Choroid plexus epithelial cell (primary cell): ENCODE results near the gene ETS1.

Source experiments
- DNase-seq: peaks from one replicate; pipeline ENCODE4 v3.0.0-alpha.2; 2010; ENCODE audit warnings: low read depth
- H3K4me3 ChIP-seq: 2 replicates; pipeline ENCODE4 v1.5.1; 2011; ENCODE audit warnings: low read depth, mild to moderate bottlenecking, control low read depth, low read length, moderate library complexity
- TF ChIP-seq, protein P1 (sequence below): conservative IDR thresholded peaks from 2 replicates; pipeline ENCODE4 v1.5.1; 2011; ENCODE audit warnings: low read depth, mild to moderate bottlenecking, control low read depth, inconsistent platforms, low read length, moderate library complexity

ETS1 gene

DNA sequence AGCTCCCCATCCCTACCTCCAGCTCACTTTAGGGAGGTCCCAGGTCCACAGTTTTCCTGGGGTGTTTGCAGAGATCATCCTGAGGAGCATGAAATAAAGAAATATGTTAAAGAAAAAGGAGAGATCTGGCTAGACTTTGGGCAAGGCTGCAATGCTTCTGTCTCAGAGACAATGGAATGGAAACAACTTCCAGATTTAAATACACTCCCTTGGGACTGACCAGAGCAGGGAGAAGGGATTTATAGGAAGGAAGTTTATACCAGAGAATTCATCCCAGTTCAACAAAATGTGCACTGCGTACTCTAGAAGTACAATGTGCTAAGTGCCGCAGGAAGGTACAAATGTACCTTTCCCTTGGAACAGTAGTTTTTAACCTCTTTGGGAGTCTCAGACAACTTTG is 40.4 kb downstream of the ETS1 start:
- no peak for DNase-seq
- TF ChIP-seq, protein P1, sequence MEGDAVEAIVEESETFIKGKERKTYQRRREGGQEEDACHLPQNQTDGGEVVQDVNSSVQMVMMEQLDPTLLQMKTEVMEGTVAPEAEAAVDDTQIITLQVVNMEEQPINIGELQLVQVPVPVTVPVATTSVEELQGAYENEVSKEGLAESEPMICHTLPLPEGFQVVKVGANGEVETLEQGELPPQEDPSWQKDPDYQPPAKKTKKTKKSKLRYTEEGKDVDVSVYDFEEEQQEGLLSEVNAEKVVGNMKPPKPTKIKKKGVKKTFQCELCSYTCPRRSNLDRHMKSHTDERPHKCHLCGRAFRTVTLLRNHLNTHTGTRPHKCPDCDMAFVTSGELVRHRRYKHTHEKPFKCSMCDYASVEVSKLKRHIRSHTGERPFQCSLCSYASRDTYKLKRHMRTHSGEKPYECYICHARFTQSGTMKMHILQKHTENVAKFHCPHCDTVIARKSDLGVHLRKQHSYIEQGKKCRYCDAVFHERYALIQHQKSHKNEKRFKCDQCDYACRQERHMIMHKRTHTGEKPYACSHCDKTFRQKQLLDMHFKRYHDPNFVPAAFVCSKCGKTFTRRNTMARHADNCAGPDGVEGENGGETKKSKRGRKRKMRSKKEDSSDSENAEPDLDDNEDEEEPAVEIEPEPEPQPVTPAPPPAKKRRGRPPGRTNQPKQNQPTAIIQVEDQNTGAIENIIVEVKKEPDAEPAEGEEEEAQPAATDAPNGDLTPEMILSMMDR, result no peak
- H3K4me3 ChIP-seq, result no peak overlapping the region

DNA sequence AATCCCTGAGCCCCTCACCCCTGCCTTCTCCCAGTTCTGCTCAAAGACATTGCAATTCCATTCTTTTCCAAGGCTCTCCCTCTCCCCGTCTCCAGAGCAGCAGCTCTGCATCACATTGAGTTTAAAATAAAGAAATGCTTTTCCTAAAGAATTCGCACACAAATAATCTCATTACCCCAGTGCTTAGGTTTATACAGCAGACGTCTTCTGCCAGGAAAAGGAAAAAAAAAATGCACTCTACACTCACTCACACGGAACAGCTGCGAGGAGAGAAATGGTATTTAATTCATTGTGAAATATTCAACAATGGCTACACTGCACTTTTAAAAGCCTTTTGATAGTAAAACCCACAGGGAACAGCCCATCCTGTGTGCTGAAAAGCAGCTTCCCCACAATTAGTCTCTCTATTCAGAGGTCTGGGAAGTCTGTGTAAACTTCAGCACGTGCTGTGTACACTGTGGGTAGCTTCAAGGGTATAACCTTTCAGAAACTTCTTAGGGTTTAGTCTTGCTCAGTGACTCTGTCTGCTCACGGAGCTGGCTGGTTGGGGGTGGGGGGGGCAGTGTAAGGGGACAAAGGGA is 42.8 kb downstream of the ETS1 start:
- TF ChIP-seq, protein P1, result no peak
- no peak overlapping the region for H3K4me3 ChIP-seq
- DNase-seq, result peak; percentile 70

DNA sequence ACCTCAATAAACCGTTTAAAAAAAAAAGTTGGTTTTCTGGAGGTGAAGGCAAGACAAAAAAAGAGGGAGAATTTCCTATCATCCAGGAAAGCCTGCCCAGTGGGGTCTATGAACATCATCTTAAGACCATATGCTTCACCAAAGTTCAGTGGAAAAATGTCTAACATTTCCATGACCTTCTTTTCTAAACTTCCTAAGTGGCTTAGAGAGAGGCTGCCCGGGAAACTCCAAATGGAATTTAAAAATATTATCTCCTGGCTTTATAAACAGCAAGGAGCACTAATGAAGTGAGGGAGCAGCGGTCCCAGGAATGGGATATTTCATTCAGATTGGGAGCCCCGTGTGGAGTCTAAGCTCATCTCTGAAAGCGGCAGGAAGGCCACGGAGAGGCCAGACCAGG is 46.9 kb downstream of the ETS1 start:
- DNase-seq, result no peak
- no peak overlapping the region for H3K4me3 ChIP-seq
- TF ChIP-seq, protein P1, result no peak

DNA sequence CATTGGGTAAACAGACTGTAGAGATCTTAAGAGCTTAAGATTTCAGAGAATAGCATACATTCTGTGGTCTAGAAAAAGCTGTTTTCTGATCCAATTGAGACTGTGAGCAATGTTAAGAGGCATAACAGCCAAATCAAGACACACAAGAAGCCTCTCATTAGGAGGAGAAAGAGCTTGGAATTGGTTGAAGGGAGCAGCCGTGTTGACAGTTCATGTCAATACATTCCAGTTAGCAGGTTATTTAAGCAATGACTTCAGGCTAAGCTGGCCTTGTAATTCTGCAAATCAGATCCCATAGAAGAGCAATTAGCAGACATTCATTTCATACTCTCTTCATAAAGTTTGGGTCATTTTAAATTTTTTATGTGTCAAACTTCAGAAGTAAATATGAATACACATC is 50.9 kb downstream of the ETS1 start:
- H3K4me3 ChIP-seq, result no peak overlapping the region
- TF ChIP-seq, protein P1, result no peak
- DNase-seq, result no peak

DNA sequence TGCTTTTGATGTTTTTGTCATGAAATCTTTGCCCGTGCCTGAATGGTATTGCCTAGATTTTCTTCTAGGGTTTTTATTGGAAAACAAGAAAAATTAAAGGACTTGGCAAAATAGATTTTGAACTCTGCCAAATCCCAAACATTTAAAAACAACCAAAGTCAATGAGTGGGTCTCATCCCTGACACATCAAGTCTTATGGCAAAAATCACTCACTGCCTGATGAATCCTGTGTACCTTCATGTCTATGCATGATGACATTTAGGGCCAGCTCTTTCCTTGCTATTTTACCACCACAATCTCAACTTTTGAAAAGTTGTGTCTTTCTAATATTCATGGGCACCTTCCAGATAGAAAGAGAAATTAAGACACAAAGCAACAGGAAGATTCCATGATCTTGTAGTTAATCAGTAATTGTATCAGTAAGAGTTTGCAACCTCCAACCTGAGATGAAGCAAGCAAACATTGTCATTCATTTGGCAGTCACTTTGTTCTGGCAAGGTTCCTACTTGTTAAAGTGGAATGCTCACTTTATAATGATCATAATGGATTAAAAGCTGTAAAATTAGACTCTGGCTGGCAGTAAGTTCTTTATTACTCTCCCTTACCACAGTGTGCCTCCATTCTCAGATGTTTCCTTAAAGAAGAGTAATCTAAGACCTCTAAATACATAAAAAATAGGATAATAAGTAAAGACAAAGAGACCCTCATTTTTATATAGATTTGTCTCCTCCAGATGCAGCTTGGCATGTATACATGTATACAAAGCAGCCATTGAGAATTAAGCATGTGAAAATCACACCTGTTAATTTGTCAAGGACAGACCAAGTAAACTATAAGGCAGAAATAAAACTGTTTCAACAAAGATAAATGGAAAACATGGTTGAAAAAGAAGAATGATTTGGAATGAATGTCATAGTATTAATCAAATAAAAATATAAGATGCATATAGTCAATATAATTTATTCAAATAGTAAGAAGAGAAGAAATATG is 51.6 kb downstream of the ETS1 start:
- TF ChIP-seq, protein P1, result no peak
- no peak overlapping the region for H3K4me3 ChIP-seq
- DNase-seq, result no peak

DNA sequence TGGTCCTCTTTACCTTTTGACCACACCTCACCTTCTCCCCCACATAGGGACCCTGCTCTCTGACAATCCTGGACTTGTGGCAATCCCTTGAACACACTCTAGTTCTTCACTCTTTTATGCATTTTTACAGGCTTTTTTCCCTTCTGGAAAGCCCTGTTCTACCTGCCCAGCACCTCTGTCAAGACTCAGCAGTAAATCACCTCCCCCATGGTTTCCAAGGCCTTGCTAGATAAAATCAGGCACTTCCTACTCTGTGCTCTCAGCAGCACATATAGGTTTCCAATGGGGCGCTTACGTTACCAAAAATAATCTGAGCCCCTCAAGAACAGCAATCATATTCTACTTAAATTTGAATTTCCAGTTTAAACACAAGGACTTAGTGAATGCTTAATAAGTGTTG is 53.9 kb downstream of the ETS1 start:
- TF ChIP-seq, protein P1, result no peak
- no peak for DNase-seq
- H3K4me3 ChIP-seq, result no peak overlapping the region
